DOHH2 (cell line): Measurements from ENCODE around the gene NNAT.
A peak's percentile ranks its signal among the peaks of the same experiment; 100 is the strongest.

Experiments
- H3F3A ChIP-seq: fragments of 200-600 bp; sonication (generic), shearing (Covaris generic); 2 replicates; pipeline ENCODE4 v1.6.0; 2016; ENCODE audit warnings: antibody characterized with exemption, mild to moderate bottlenecking; ENCODE audit not compliant: control insufficient read depth, insufficient read depth
- H3K27ac ChIP-seq: fragments of 200-600 bp; sonication (generic); 2 replicates; pipeline ENCODE4 v1.5.1; 2014; ENCODE audit warnings: low read depth, mild to moderate bottlenecking, low read length, moderate library complexity
- H3K27me3 ChIP-seq: fragments of 200-600 bp; sonication (generic); 2 replicates; pipeline ENCODE4 v1.6.1; 2014; ENCODE audit warnings: mild to moderate bottlenecking, low read length, mixed read lengths; ENCODE audit not compliant: control insufficient read depth
- H3K36me3 ChIP-seq: fragments of 200-600 bp; sonication (generic); 2 replicates; pipeline ENCODE4 v1.6.1; 2014; ENCODE audit warnings: mild to moderate bottlenecking, low read length, moderate library complexity, mixed read lengths; ENCODE audit not compliant: control insufficient read depth
- H3K4me1 ChIP-seq: fragments of 200-600 bp; sonication (generic); 2 replicates; pipeline ENCODE4 v1.6.1; 2014; ENCODE audit warnings: mild to moderate bottlenecking, low read length, mixed read lengths; ENCODE audit not compliant: control insufficient read depth
- H3K4me2 ChIP-seq: fragments of 200-600 bp; sonication (generic); 2 replicates; pipeline ENCODE4 v1.6.0; 2014; ENCODE audit warnings: mild to moderate bottlenecking, low read length, moderate library complexity
- H3K4me3 ChIP-seq: fragments of 200-600 bp; sonication (generic); 2 replicates; pipeline ENCODE4 v1.5.1; 2014; ENCODE audit warnings: mild to moderate bottlenecking, low read length, mixed read lengths
- H3K79me2 ChIP-seq: fragments of 200-600 bp; sonication (generic); 2 replicates; pipeline ENCODE4 v1.6.1; 2014; ENCODE audit warnings: mild to moderate bottlenecking, low read length, mixed read lengths; ENCODE audit not compliant: control insufficient read depth
- H3K9me2 ChIP-seq: fragments of 200-600 bp; sonication (generic); replicated peaks from 2 replicates; pipeline ENCODE4 v1.6.1; 2014; ENCODE audit warnings: mild to moderate bottlenecking, low read length, mixed read lengths; ENCODE audit not compliant: control insufficient read depth
- H3K9me3 ChIP-seq: fragments of 200-600 bp; sonication (generic); 2 replicates; pipeline ENCODE4 v1.6.1; 2014; ENCODE audit warnings: antibody characterized with exemption, low read length, mixed read lengths; ENCODE audit not compliant: control insufficient read depth, insufficient read depth
- H4K20me1 ChIP-seq: fragments of 200-600 bp; sonication (generic); 2 replicates; pipeline ENCODE4 v1.6.0; 2014; ENCODE audit warnings: low read depth, mild to moderate bottlenecking, antibody characterized with exemption, low read length, moderate library complexity; ENCODE audit not compliant: control insufficient read depth, insufficient read depth
- EZH2phosphoT487 ChIP-seq: fragments of 200-600 bp; sonication (generic); IDR thresholded peaks from 2 replicates; pipeline ENCODE4 v1.6.1; 2017; ENCODE audit warnings: borderline replicate concordance, mild to moderate bottlenecking, antibody characterized with exemption, low read length, moderate library complexity, mixed read lengths
- TF ChIP-seq, protein P1 (sequence below): fragments of 200-600 bp; sonication (generic); IDR thresholded peaks from one replicate; pipeline ENCODE4 v1.5.1; 2014; ENCODE audit warnings: antibody characterized with exemption, mild to moderate bottlenecking, low read depth, low read length; ENCODE audit not compliant: poor library complexity, severe bottlenecking

Gene NNAT

GRCh38 chr20:37533154-37533715 is 12.2 kb downstream of the NNAT start:
- Histone ChIP-seq H3K4me2 (no peak overlapping the region), H3K27ac (no peak overlapping the region), H3K79me2 (peaks cover 4% of the 10 kb centered on the region; the same call in 1 of the 2 replicates), H3K9me3 (no peaks in the 10 kb centered on the region), H4K20me1 (no peaks in the 10 kb centered on the region), H3K27me3 (peaks cover 9% of the 10 kb centered on the region), H3K4me3 (no peak overlapping the region), H3K4me1 (peaks cover 13% of the 10 kb centered on the region), H3F3A (no peaks in the 10 kb centered on the region), H3K36me3 (no peaks in the 10 kb centered on the region), H3K9me2 (no peaks in the 10 kb centered on the region)
- TF ChIP-seq, protein P1, sequence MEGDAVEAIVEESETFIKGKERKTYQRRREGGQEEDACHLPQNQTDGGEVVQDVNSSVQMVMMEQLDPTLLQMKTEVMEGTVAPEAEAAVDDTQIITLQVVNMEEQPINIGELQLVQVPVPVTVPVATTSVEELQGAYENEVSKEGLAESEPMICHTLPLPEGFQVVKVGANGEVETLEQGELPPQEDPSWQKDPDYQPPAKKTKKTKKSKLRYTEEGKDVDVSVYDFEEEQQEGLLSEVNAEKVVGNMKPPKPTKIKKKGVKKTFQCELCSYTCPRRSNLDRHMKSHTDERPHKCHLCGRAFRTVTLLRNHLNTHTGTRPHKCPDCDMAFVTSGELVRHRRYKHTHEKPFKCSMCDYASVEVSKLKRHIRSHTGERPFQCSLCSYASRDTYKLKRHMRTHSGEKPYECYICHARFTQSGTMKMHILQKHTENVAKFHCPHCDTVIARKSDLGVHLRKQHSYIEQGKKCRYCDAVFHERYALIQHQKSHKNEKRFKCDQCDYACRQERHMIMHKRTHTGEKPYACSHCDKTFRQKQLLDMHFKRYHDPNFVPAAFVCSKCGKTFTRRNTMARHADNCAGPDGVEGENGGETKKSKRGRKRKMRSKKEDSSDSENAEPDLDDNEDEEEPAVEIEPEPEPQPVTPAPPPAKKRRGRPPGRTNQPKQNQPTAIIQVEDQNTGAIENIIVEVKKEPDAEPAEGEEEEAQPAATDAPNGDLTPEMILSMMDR: no peak
- TF ChIP-seq EZH2phosphoT487: no peak

DNA sequence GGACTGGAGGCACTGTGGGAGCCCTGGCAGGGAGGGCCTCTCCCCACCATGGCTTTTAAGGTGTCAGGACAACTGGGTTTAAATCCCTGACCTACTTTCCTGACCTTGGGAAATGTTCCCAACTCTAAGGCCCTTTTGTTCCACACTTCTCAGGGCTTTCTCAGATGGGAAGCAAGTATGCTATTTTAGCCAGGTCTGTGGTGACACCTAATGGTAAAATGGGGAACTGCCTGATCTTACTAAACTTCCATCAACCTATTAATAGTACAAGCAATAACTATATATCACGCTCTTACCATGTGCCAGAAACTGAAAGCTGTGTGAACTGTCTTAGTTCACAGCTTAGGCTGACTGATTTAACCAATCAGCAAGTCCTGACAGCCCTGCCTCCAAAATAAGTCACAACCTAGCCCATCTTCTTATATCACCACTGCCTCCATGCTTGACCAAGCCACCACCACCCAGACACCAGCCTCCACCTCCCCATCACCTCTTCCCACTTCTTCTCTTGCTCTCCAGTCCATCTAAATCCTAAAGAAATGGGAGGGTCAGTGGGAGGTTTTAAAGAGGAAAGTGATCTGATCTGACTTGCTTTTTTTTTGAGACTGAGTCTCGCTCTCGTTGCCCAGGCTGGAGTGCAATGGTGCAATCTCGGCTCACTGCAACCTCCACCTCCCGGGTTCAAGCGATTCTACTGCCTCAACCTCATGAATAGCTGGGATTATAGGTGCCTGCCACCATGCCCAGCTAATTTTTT is 13.5 kb downstream of the NNAT start:
- Histone ChIP-seq H3K4me3 (no peak overlapping the region), H3K27ac (no peak overlapping the region), H4K20me1 (no peaks in the 10 kb centered on the region), H3K27me3 (peaks cover 14% of the 10 kb centered on the region), H3K4me1 (peaks cover 4% of the 10 kb centered on the region), H3K36me3 (no peaks in the 10 kb centered on the region), H3F3A (no peaks in the 10 kb centered on the region), H3K79me2 (no peaks in the 10 kb centered on the region), H3K9me2 (no peaks in the 10 kb centered on the region), H3K9me3 (no peaks in the 10 kb centered on the region), H3K4me2 (peak overlapping the region; percentile 26; the same call in 1 of the 2 replicates)
- TF ChIP-seq, protein P1: peak; percentile 81
- TF ChIP-seq EZH2phosphoT487: no peak

- H3K4me2 ChIP-seq: no peak overlapping the region
- H3F3A ChIP-seq: no peaks in the 10 kb centered on the region
- no peaks in the 10 kb centered on the region for H3K9me2 ChIP-seq
- peaks cover 4% of the 10 kb centered on the region for H3K4me1 ChIP-seq
- H3K9me3 ChIP-seq: no peaks in the 10 kb centered on the region
- no peak overlapping the region for H3K4me3 ChIP-seq
- H3K79me2 ChIP-seq: no peaks in the 10 kb centered on the region
- H4K20me1 ChIP-seq: no peaks in the 10 kb centered on the region
- peaks cover 19% of the 10 kb centered on the region for H3K27me3 ChIP-seq
- no peaks in the 10 kb centered on the region for H3K36me3 ChIP-seq
- TF ChIP-seq, protein P1: no peak
- no peak for TF ChIP-seq EZH2phosphoT487
- no peak overlapping the region for H3K27ac ChIP-seq
Measured at GRCh38 chr20:37535443-37536132, 14.5 kb downstream of the NNAT start.
